Panc1 (cell line): Measurements from ENCODE around the gene PIGV. TPM values are rescaled to one million over a fixed set of nuclear protein-coding genes. Genes with fewer than 3 reads are reported as not detected.

ENCODE experiments used
- ATAC-seq: fragments of 200-7000 bp; cut with Tn5 transposase; 2 replicates; pipeline ENCODE4 v1.9.1; 2020; ENCODE audit warnings: mild to moderate bottlenecking, moderate library complexity
- BruUV-seq: library from RNA; stranded (reverse); fragments of 400-500 nt; replicated peaks from 2 replicates; lab custom pipeline; 2021; lab: Mats Ljungman, UMichigan
- CTCF ChIA-PET: fragments of 300-600 bp; sonication (Branson Sonifier 250); formaldehyde crosslinking; loops from one replicate; lab custom pipeline; 2022; ENCODE audit warnings: antibody characterized with exemption; lab: Charles Lee
- POLR2A ChIA-PET: fragments of 300-600 bp; sonication (Branson Sonifier 250); formaldehyde crosslinking; loops from one replicate; lab custom pipeline; 2022; ENCODE audit warnings: antibody characterized with exemption; lab: Charles Lee
- DNase-seq: peaks from one replicate; pipeline ENCODE4 v3.0.0-alpha.2; 2010; ENCODE audit warnings: low read depth, low spot score
- H3K27ac ChIP-seq: 2 replicates; pipeline ENCODE4 v1.5.1; 2011; ENCODE audit warnings: mild to moderate bottlenecking, low read length, inconsistent platforms
- H3K27me3 ChIP-seq: fragments of 200-500 bp; sonication (Bioruptor generic); 2 replicates; pipeline ENCODE4 v1.6.0; 2014; ENCODE audit warnings: low read length, inconsistent platforms; ENCODE audit not compliant: control insufficient read depth, insufficient read depth
- H3K36me3 ChIP-seq: fragments of 200-500 bp; sonication (Bioruptor generic); 2 replicates; pipeline ENCODE4 v1.5.1; 2014; ENCODE audit warnings: inconsistent platforms, mild to moderate bottlenecking, low read length, moderate library complexity; ENCODE audit not compliant: control insufficient read depth, insufficient read depth
- H3K4me1 ChIP-seq: 2 replicates; pipeline ENCODE4 v1.5.1; 2011; ENCODE audit warnings: inconsistent platforms, mild to moderate bottlenecking, low read length, moderate library complexity; ENCODE audit not compliant: control insufficient read depth, insufficient read depth
- H3K4me3 ChIP-seq, 2 experiments: 2 replicates each; pipeline ENCODE4 v1.5.1; 2011 to 2012; ENCODE audit warnings: low read depth in 2 of 2, low read length in 2 of 2, mild to moderate bottlenecking in 2 of 2, inconsistent platforms in 1 of 2, moderate library complexity in 1 of 2
- H3K9me3 ChIP-seq: fragments of 200-500 bp; sonication (Bioruptor generic); 2 replicates; pipeline ENCODE4 v1.5.1; 2014; ENCODE audit warnings: low read depth, mild to moderate bottlenecking, inconsistent platforms, low read length, moderate library complexity; ENCODE audit not compliant: control insufficient read depth, insufficient read depth
- CTCF ChIP-seq: fragments of 450-650 bp; IDR thresholded peaks from 2 replicates; pipeline ENCODE4 v1.5.1; 2017; ENCODE audit warnings: mild to moderate bottlenecking
- POLR2AphosphoS5 ChIP-seq: IDR thresholded peaks from 2 replicates; pipeline ENCODE4 v1.6.1; 2012; ENCODE audit warnings: mild to moderate bottlenecking, low read depth, low read length, moderate library complexity
- REST ChIP-seq, 2 experiments: IDR thresholded peaks; 2 replicates each; pipeline ENCODE4 v1.6.1; 2011 to 2012; ENCODE audit warnings: low read depth in 2 of 2, control low read depth in 1 of 2, low read length in 1 of 2, mild to moderate bottlenecking in 1 of 2, moderate library complexity in 1 of 2; ENCODE audit not compliant: insufficient read depth in 1 of 2
- SIN3A ChIP-seq: IDR thresholded peaks from 2 replicates; pipeline ENCODE4 v1.6.1; 2012; ENCODE audit warnings: low read depth, mild to moderate bottlenecking, low read length, moderate library complexity, borderline replicate concordance; ENCODE audit not compliant: insufficient read depth
- TCF7L2 ChIP-seq: IDR thresholded peaks from 2 replicates; pipeline ENCODE4 v1.6.1; 2011; ENCODE audit warnings: mild to moderate bottlenecking, low read depth, low read length, inconsistent platforms
- in situ Hi-C: cut with HindIII; loops from 2 replicates; pipeline ENCODE4 v1.10.0; 2016; ENCODE audit warnings: low sequenced_read_pairs, low pct_unique_long_range_greater_than_20kb
- intact Hi-C: fragments of 100-400 bp; cut with micrococcal nuclease; formaldehyde crosslinking; loops from one replicate; pipeline ENCODE4 v1.10.0; 2022; ENCODE audit not compliant: unreplicated experiment
- total RNA-seq: library from RNA; stranded (reverse); gene quantifications from one replicate; pipeline ENCODE4 v1.2.1, GENCODE V29; 2021; ENCODE audit not compliant: unreplicated experiment

Gene PIGV
- total RNA-seq, 1 experiment from 2014 or later: 20.1 TPM

- CTCF ChIA-PET: interaction anchor here (0.6 to 0.7 kb wide), 3 partner anchors 14 to 185 kb away, joined by 6 to 8 read pairs (median 8); no protein-coding TSS in a partner anchor
- no peak for ATAC-seq
Observed at GRCh38 chr1:26794391-26794790, 6.6 kb downstream of the PIGV start.

GRCh38 chr1:26797627-26798026 lies 9.9 kb downstream of the PIGV start:
- no TSS peak for BruUV-seq
- DNase-seq (no peak), ATAC-seq (no peak)
- ChIA-PET POLR2A (no interaction called here), CTCF (interaction anchor here (1.1 kb wide), 1 partner anchor 9 kb away, joined by 4 read pairs; no protein-coding TSS in a partner anchor)
- H3K27ac ChIP-seq: 0 out of 2 replicates have a peak overlapping the region, but pooled peaks have one; percentile 24
- in situ Hi-C loops: no loop called here
- intact Hi-C loops: no loop called here
- no peaks in the 10 kb centered on the region for H3K27me3 ChIP-seq
- H3K9me3 ChIP-seq: no peaks in the 10 kb centered on the region
- H3K4me3 ChIP-seq: no peak overlapping the region
- no peaks in the 10 kb centered on the region for H3K36me3 ChIP-seq
- H3K4me1 ChIP-seq: peaks cover 18% of the 10 kb centered on the region
- TF ChIP-seq CTCF: no peak
- no peak for TF ChIP-seq TCF7L2
- no peak for TF ChIP-seq REST (IDR thresholded peaks at IDR 0.05; ENCODE audit: insufficient read depth in 1 of 2, low read depth in 2 of 2, low read length in 1 of 2)
- TF ChIP-seq POLR2AphosphoS5: no peak
- TF ChIP-seq SIN3A: no peak

More at GRCh38 chr1:26794391-26794790, 6.6 kb downstream of the PIGV start:
- Histone ChIP-seq H3K4me3 (no peak overlapping the region), H3K9me3 (no peaks in the 10 kb centered on the region), H3K27me3 (no peaks in the 10 kb centered on the region), H3K4me1 (peaks cover 15% of the 10 kb centered on the region), H3K27ac (no peak overlapping the region), H3K36me3 (no peaks in the 10 kb centered on the region)
- in situ Hi-C loops (no loop called here), intact Hi-C loops (no loop called here)
- TF ChIP-seq SIN3A: no peak
- TF ChIP-seq REST (IDR thresholded peaks at IDR 0.05; ENCODE audit: insufficient read depth in 1 of 2, low read depth in 2 of 2, low read length in 1 of 2): no peak
- TF ChIP-seq POLR2AphosphoS5: no peak
- TF ChIP-seq CTCF: no peak
- TF ChIP-seq TCF7L2: no peak
- DNase-seq: no peak
- POLR2A ChIA-PET: no interaction called here
- BruUV-seq: no TSS peak
